GM23248 (cell line): ENCODE data around the gene NAV2. TPM values are rescaled to one million over a fixed set of nuclear protein-coding genes. Genes with fewer than 3 reads are reported as not detected.
A peak's percentile ranks its signal among the peaks of the same experiment; 100 is the strongest.

Experiments
- DNase-seq: peaks from one replicate; pipeline ENCODE4 v3.0.0-alpha.2; 2015
- H2AFZ ChIP-seq: fragments of 200-600 bp; sonication (generic); 2 replicates; pipeline ENCODE4 v1.6.1; 2016; ENCODE audit warnings: antibody characterized with exemption
- H3F3A ChIP-seq: fragments of 200-600 bp; sonication (generic); 2 replicates; pipeline ENCODE4 v1.6.1; 2016; ENCODE audit warnings: mild to moderate bottlenecking, antibody characterized with exemption, mixed run types; ENCODE audit not compliant: insufficient read depth
- H3K27ac ChIP-seq: fragments of 200-600 bp; sonication (generic); 2 replicates; pipeline ENCODE4 v1.5.1; 2016; ENCODE audit warnings: mild to moderate bottlenecking
- H3K27me3 ChIP-seq: fragments of 200-600 bp; sonication (generic); replicated peaks from 2 replicates; pipeline ENCODE4 v1.6.1; 2016; ENCODE audit warnings: mild to moderate bottlenecking; ENCODE audit not compliant: insufficient read depth
- H3K36me3 ChIP-seq: fragments of 200-600 bp; sonication (generic); 2 replicates; pipeline ENCODE4 v1.6.1; 2016; ENCODE audit warnings: low read depth, mild to moderate bottlenecking
- H3K4me1 ChIP-seq: fragments of 200-600 bp; sonication (generic); 2 replicates; pipeline ENCODE4 v1.6.1; 2016; ENCODE audit warnings: mild to moderate bottlenecking; ENCODE audit not compliant: insufficient read depth
- H3K4me2 ChIP-seq: fragments of 200-600 bp; sonication (generic); one replicate; pipeline ENCODE4 v1.6.1; 2016; ENCODE audit warnings: mild to moderate bottlenecking; ENCODE audit not compliant: unreplicated experiment
- H3K4me3 ChIP-seq: fragments of 200-600 bp; sonication (generic); 2 replicates; pipeline ENCODE4 v1.5.1; 2016; ENCODE audit warnings: mild to moderate bottlenecking
- H3K79me2 ChIP-seq: fragments of 200-600 bp; sonication (generic); 2 replicates; pipeline ENCODE4 v1.6.1; 2016; ENCODE audit warnings: mild to moderate bottlenecking; ENCODE audit not compliant: insufficient read depth
- H3K9ac ChIP-seq: fragments of 200-600 bp; sonication (generic); 2 replicates; pipeline ENCODE4 v1.6.1; 2016; ENCODE audit warnings: mild to moderate bottlenecking
- H3K9me2 ChIP-seq: fragments of 200-600 bp; sonication (generic); 2 replicates; pipeline ENCODE4 v1.6.1; 2016; ENCODE audit warnings: mixed run types, mild to moderate bottlenecking, moderate library complexity; ENCODE audit not compliant: insufficient read depth
- H3K9me3 ChIP-seq: fragments of 200-600 bp; sonication (generic); one replicate; pipeline ENCODE4 v1.6.1; 2017; ENCODE audit warnings: low read depth
- H4K20me1 ChIP-seq: fragments of 200-600 bp; sonication (generic); 2 replicates; pipeline ENCODE4 v1.6.0; 2016; ENCODE audit not compliant: insufficient read depth
- EZH2 ChIP-seq: fragments of 200-600 bp; sonication (generic); IDR thresholded peaks from 2 replicates; pipeline ENCODE4 v1.6.1; 2018; ENCODE audit warnings: antibody characterized with exemption, mild to moderate bottlenecking; ENCODE audit not compliant: insufficient read depth, poor library complexity, severe bottlenecking
- EZH2phosphoT487 ChIP-seq: fragments of 200-600 bp; sonication (generic); IDR thresholded peaks from 2 replicates; pipeline ENCODE4 v1.6.1; 2018; ENCODE audit warnings: antibody characterized with exemption, moderate library complexity, mild to moderate bottlenecking, low read depth; ENCODE audit not compliant: insufficient read depth
- WGBS, 2 experiments: methylation state at CpG; one replicate each; pipeline ENCODE4 v1.1.6; 2015 to 2017; ENCODE audit warnings: low lambda C conversion rate in 2 of 2, low coverage in 1 of 2; ENCODE audit errors: missing lambda C conversion rate in 2 of 2; 5-methylcytosine and 5-hydroxymethylcytosine counted together
- in situ Hi-C: fragments of 300-500 bp; cut with MboI; formaldehyde crosslinking; loops from 2 replicates; pipeline ENCODE4 v1.15.0; 2020
- polyA plus RNA-seq: library from polyadenylated mRNA; unstranded; fragments of >200 nt; fragmentation: Nextera tagmentation; extraction: Ambion mirVana; gene quantifications from 2 replicates; pipeline ENCODE4 v1.2.1, GENCODE V29; 2016
- total RNA-seq: library from RNA; depleted of rRNA; stranded (reverse); fragments of >200 nt; shearing (Covaris generic); gene quantifications from 2 replicates; pipeline ENCODE4 v1.2.3, GENCODE V29; 2014

The NAV2 gene
- total and polyA plus RNA-seq, 2 experiments from 2014 or later = 5.7 to 11.9 TPM

- Histone ChIP-seq H3K9me3 (no peaks in the 10 kb centered on the region), H3K9me2 (no peaks in the 10 kb centered on the region), H4K20me1 (no peaks in the 10 kb centered on the region), H3K79me2 (peaks cover 55% of the 10 kb centered on the region), H3K27me3 (no peaks in the 10 kb centered on the region), H2AFZ (no peak overlapping the region), H3F3A (peaks cover 33% of the 10 kb centered on the region), H3K4me3 (no peak overlapping the region), H3K27ac (peak overlapping the region; percentile 22), H3K4me2 (peak overlapping the region; percentile 17), H3K9ac (no peak overlapping the region), H3K36me3 (no peaks in the 10 kb centered on the region), H3K4me1 (peaks cover 43% of the 10 kb centered on the region)
- TF ChIP-seq EZH2phosphoT487 (no peak), EZH2 (no peak)
- 73 to 80% methylated on average over 2 of the region's 2 CpGs for WGBS, 2 experiments
- DNase-seq = peak; percentile 73
- in situ Hi-C loops = loop anchor here (25.0 kb wide), 1 partner anchor 408 kb away; no protein-coding TSS in a partner anchor
Observed at GRCh38 chr11:19929655-19930054, 217.0 kb downstream of the NAV2 start.

- in situ Hi-C loops = loop anchor here (25.0 kb wide), 1 partner anchor 406 kb away; no protein-coding TSS in a partner anchor
- H3K27me3 ChIP-seq = no peaks in the 10 kb centered on the region
Observed at GRCh38 chr11:19931141-19931770, 218.6 kb downstream of the NAV2 start.

GRCh38 chr11:19931771-19932369 lies 219.2 kb downstream of the NAV2 start:
- H3K27me3 ChIP-seq = no peaks in the 10 kb centered on the region
- peaks cover 39% of the 10 kb centered on the region for H3F3A ChIP-seq
- TF ChIP-seq EZH2phosphoT487 (no peak), EZH2 (no peak)
- peaks cover 38% of the 10 kb centered on the region for H3K79me2 ChIP-seq
- peak overlapping the region; percentile 68 for H3K4me2 ChIP-seq
- H2AFZ ChIP-seq = 0 out of 2 replicates have a peak overlapping the region, but pooled peaks have one; percentile 62
- H3K4me3 ChIP-seq = peak overlapping the region; percentile 60
- H3K4me1 ChIP-seq = peaks cover 52% of the 10 kb centered on the region
- H3K36me3 ChIP-seq = no peaks in the 10 kb centered on the region; the same call in 1 of the 2 replicates
- H3K9me3 ChIP-seq = no peaks in the 10 kb centered on the region
- peak overlapping the region; percentile 84 for H3K27ac ChIP-seq
- DNase-seq = no peak
- H4K20me1 ChIP-seq = no peaks in the 10 kb centered on the region; the same call in 1 of the 2 replicates
- WGBS, 2 experiments = 32 to 33% methylated on average over 7 of the region's 7 CpGs
- H3K9ac ChIP-seq = peak overlapping the region; percentile 78
- in situ Hi-C loops = loop anchor here (25.0 kb wide), 1 partner anchor 405 kb away; no protein-coding TSS in a partner anchor
- no peaks in the 10 kb centered on the region for H3K9me2 ChIP-seq

More at GRCh38 chr11:19931141-19931770, 218.6 kb downstream of the NAV2 start:
- peak; percentile 79 for DNase-seq
- Histone ChIP-seq H3K4me1 (peaks cover 52% of the 10 kb centered on the region), H3K9me2 (no peaks in the 10 kb centered on the region), H3K9me3 (no peaks in the 10 kb centered on the region), H3K36me3 (no peaks in the 10 kb centered on the region), H3K27ac (peak overlapping the region; percentile 84), H3K79me2 (peaks cover 42% of the 10 kb centered on the region), H4K20me1 (no peaks in the 10 kb centered on the region; the same call in 1 of the 2 replicates), H3K4me2 (peak overlapping the region; percentile 68), H3K9ac (peak overlapping the region; percentile 78), H3F3A (peaks cover 39% of the 10 kb centered on the region), H3K4me3 (peak overlapping the region; percentile 60), H2AFZ (peak overlapping the region; percentile 62)
- TF ChIP-seq EZH2phosphoT487 (no peak), EZH2 (no peak)
- 3 to 5% methylated on average over 14 of the region's 14 CpGs for WGBS, 2 experiments

GRCh38 chr11:19933132-19933735 lies 220.6 kb downstream of the NAV2 start:
- Histone ChIP-seq H3K27ac (no peak overlapping the region), H3K9me2 (no peaks in the 10 kb centered on the region), H3K4me2 (no peak overlapping the region), H4K20me1 (no peaks in the 10 kb centered on the region; the same call in 1 of the 2 replicates), H3K4me3 (no peak overlapping the region), H3K79me2 (peaks cover 25% of the 10 kb centered on the region), H3K27me3 (no peaks in the 10 kb centered on the region), H3F3A (peaks cover 48% of the 10 kb centered on the region), H3K9me3 (no peaks in the 10 kb centered on the region), H3K4me1 (peaks cover 52% of the 10 kb centered on the region), H2AFZ (no peak overlapping the region), H3K9ac (no peak overlapping the region), H3K36me3 (no peaks in the 10 kb centered on the region; the same call in 1 of the 2 replicates)
- no peak for DNase-seq
- in situ Hi-C loops = loop anchor here (25.0 kb wide), 1 partner anchor 404 kb away; no protein-coding TSS in a partner anchor
- TF ChIP-seq EZH2 = no peak
- no peak for TF ChIP-seq EZH2phosphoT487
- WGBS, 2 experiments = 95 to 96% methylated on average over 20 of the region's 20 CpGs
